A549 (cell line): ENCODE measurements around the gene HINT2.

Source experiments
- GATA3 ChIP-seq: IDR thresholded peaks from 2 replicates; pipeline ENCODE4 v1.6.1; 2012; ENCODE audit warnings: borderline replicate concordance
- KDM5A ChIP-seq: fragments of 200-600 bp; sonication (generic); IDR thresholded peaks from 2 replicates; pipeline ENCODE4 v1.6.1; 2016; ENCODE audit warnings: antibody characterized with exemption, mild to moderate bottlenecking
- NFE2L2 ChIP-seq: fragments of 150-350 bp; conservative IDR thresholded peaks from 2 replicates; pipeline ENCODE4 v1.6.1; 2014; ENCODE audit warnings: low read length
- POLR2A ChIP-seq: IDR thresholded peaks from 2 replicates; pipeline ENCODE4 v1.6.1; 2012; ENCODE audit warnings: mild to moderate bottlenecking, low read length
- RCOR1 ChIP-seq: fragments of 150-350 bp; IDR thresholded peaks from 2 replicates; pipeline ENCODE4 v1.6.1; 2014; ENCODE audit warnings: antibody characterized with exemption, low read length, low read depth
- TF ChIP-seq, protein P1 (sequence below): fragments of >200 bp; sonication (Bioruptor Twin); formaldehyde crosslinking; IDR thresholded peaks from 3 replicates; pipeline ENCODE4 v1.5.1; 2016
- TF ChIP-seq, protein P2 (sequence below): IDR thresholded peaks from 2 replicates; pipeline ENCODE4 v1.6.1; 2012

DNA sequence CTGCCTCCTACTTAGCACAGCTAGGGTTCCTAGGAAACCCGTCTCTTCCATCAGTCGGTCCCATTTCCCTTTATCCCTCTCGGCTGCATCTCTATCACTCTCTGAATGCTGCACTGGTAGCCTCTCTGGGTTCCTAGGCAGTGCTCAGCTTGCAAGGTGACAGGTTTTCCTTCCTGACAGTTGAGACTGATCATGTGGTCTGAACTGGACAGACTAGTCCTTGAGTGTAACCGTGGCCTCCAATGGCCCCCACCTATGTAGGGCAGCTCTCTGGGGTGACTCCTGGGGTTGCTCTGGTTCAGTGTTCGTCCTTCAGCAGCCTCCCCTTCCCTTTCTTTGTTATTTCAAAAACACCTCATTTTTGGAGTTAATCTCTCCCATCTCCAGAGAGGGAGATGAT lies 18.0 kb upstream of the HINT2 start:
- TF ChIP-seq, protein P1, sequence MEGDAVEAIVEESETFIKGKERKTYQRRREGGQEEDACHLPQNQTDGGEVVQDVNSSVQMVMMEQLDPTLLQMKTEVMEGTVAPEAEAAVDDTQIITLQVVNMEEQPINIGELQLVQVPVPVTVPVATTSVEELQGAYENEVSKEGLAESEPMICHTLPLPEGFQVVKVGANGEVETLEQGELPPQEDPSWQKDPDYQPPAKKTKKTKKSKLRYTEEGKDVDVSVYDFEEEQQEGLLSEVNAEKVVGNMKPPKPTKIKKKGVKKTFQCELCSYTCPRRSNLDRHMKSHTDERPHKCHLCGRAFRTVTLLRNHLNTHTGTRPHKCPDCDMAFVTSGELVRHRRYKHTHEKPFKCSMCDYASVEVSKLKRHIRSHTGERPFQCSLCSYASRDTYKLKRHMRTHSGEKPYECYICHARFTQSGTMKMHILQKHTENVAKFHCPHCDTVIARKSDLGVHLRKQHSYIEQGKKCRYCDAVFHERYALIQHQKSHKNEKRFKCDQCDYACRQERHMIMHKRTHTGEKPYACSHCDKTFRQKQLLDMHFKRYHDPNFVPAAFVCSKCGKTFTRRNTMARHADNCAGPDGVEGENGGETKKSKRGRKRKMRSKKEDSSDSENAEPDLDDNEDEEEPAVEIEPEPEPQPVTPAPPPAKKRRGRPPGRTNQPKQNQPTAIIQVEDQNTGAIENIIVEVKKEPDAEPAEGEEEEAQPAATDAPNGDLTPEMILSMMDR = no peak
- TF ChIP-seq RCOR1 (no peak), NFE2L2 (no peak), GATA3 (no peak), POLR2A (no peak), KDM5A (no peak)
- TF ChIP-seq, protein P2, sequence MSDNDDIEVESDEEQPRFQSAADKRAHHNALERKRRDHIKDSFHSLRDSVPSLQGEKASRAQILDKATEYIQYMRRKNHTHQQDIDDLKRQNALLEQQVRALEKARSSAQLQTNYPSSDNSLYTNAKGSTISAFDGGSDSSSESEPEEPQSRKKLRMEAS = no peak
